ENCODE measurements around the gene NT5M. TPM values are rescaled to one million over a fixed set of nuclear protein-coding genes. Genes with fewer than 3 reads are reported as not detected.

The NT5M gene
- total RNA-seq, 1 donor: 0.36 TPM

GRCh38 chr17:17355426-17355825 is 52.3 kb downstream of the NT5M start:
- peak; percentile 37 for DNase-seq (ENCODE audit: insufficient read length, low spot score, missing footprints)
- Histone ChIP-seq H3K4me1 (ENCODE audit: insufficient read depth, low read length) (peaks cover 16% of the 10 kb centered on the region), H3K36me3 (ENCODE audit: insufficient read depth, low read length) (no peaks in the 10 kb centered on the region), H4K20me1 (ENCODE audit: insufficient read depth, low read length) (no peaks in the 10 kb centered on the region), H3K79me2 (ENCODE audit: insufficient read depth, low read length) (no peaks in the 10 kb centered on the region), H3K4me2 (ENCODE audit: insufficient read depth, low read length) (no peak overlapping the region), H3K4me3 (ENCODE audit: insufficient read depth, low read length) (no peak overlapping the region), H2AFZ (ENCODE audit: low read length) (no peak overlapping the region), H3K27me3 (ENCODE audit: insufficient read depth, low read length) (no peaks in the 10 kb centered on the region), H3K27ac (ENCODE audit: low read depth, low read length) (no peak overlapping the region), H3K9me3 (ENCODE audit: low read depth, low read length) (no peaks in the 10 kb centered on the region)
- no peak for TF ChIP-seq CTCF (IDR thresholded peaks at IDR 0.05; ENCODE audit: extremely low read depth, low read depth, low read length)

GRCh38 chr17:17356149-17356930 is 53.2 kb downstream of the NT5M start:
- Histone ChIP-seq H3K79me2 (ENCODE audit: insufficient read depth, low read length) (no peaks in the 10 kb centered on the region), H2AFZ (ENCODE audit: low read length) (peak overlapping the region; percentile 66)

GRCh38 chr17:17356931-17357270 is 53.7 kb downstream of the NT5M start:
- Histone ChIP-seq H4K20me1 (ENCODE audit: insufficient read depth, low read length) (no peaks in the 10 kb centered on the region), H2AFZ (ENCODE audit: low read length) (no peak overlapping the region), H3K36me3 (ENCODE audit: insufficient read depth, low read length) (no peaks in the 10 kb centered on the region), H3K27me3 (ENCODE audit: insufficient read depth, low read length) (no peaks in the 10 kb centered on the region), H3K4me1 (ENCODE audit: insufficient read depth, low read length) (peaks cover 12% of the 10 kb centered on the region), H3K4me2 (ENCODE audit: insufficient read depth, low read length) (no peak overlapping the region), H3K9me3 (ENCODE audit: low read depth, low read length) (no peaks in the 10 kb centered on the region), H3K79me2 (ENCODE audit: insufficient read depth, low read length) (no peaks in the 10 kb centered on the region), H3K27ac (ENCODE audit: low read depth, low read length) (peak overlapping the region; percentile 39), H3K4me3 (ENCODE audit: insufficient read depth, low read length) (no peak overlapping the region)
- DNase-seq (ENCODE audit: insufficient read length, low spot score, missing footprints): peak; percentile 37
- no peak for TF ChIP-seq CTCF (IDR thresholded peaks at IDR 0.05; ENCODE audit: extremely low read depth, low read depth, low read length)

More at GRCh38 chr17:17356149-17356930, 53.2 kb downstream of the NT5M start:
- H3K4me1 ChIP-seq (ENCODE audit: insufficient read depth, low read length): peaks cover 13% of the 10 kb centered on the region
- H3K27me3 ChIP-seq (ENCODE audit: insufficient read depth, low read length): no peaks in the 10 kb centered on the region
- H3K4me2 ChIP-seq (ENCODE audit: insufficient read depth, low read length): no peak overlapping the region
- TF ChIP-seq CTCF (IDR thresholded peaks at IDR 0.05; ENCODE audit: extremely low read depth, low read depth, low read length): peak; percentile 100
- H4K20me1 ChIP-seq (ENCODE audit: insufficient read depth, low read length): no peaks in the 10 kb centered on the region
- peak; percentile 96 for DNase-seq (ENCODE audit: insufficient read length, low spot score, missing footprints)
- H3K9me3 ChIP-seq (ENCODE audit: low read depth, low read length): no peaks in the 10 kb centered on the region
- no peak overlapping the region for H3K4me3 ChIP-seq (ENCODE audit: insufficient read depth, low read length)
- peak overlapping the region; percentile 39 for H3K27ac ChIP-seq (ENCODE audit: low read depth, low read length)
- no peaks in the 10 kb centered on the region for H3K36me3 ChIP-seq (ENCODE audit: insufficient read depth, low read length)

- TF ChIP-seq CTCF (IDR thresholded peaks at IDR 0.05; ENCODE audit: extremely low read depth, low read depth, low read length): no peak
- Histone ChIP-seq H3K27me3 (ENCODE audit: insufficient read depth, low read length) (no peaks in the 10 kb centered on the region), H3K27ac (ENCODE audit: low read depth, low read length) (no peak overlapping the region), H3K79me2 (ENCODE audit: insufficient read depth, low read length) (no peaks in the 10 kb centered on the region), H3K36me3 (ENCODE audit: insufficient read depth, low read length) (no peaks in the 10 kb centered on the region), H3K4me1 (ENCODE audit: insufficient read depth, low read length) (peaks cover 5% of the 10 kb centered on the region), H4K20me1 (ENCODE audit: insufficient read depth, low read length) (no peaks in the 10 kb centered on the region), H3K9me3 (ENCODE audit: low read depth, low read length) (no peaks in the 10 kb centered on the region), H2AFZ (ENCODE audit: low read length) (no peak overlapping the region), H3K4me2 (ENCODE audit: insufficient read depth, low read length) (no peak overlapping the region), H3K4me3 (ENCODE audit: insufficient read depth, low read length) (no peak overlapping the region)
- peak; percentile 21 for DNase-seq (ENCODE audit: insufficient read length, low spot score, missing footprints)
Measured at GRCh38 chr17:17358060-17358751, 55.0 kb downstream of the NT5M start.
